Fibroblast of skin of scalp (primary cell): ENCODE data around the gene TFAP2C.
"Not testable (repeated sequence)": the region's sequence is repeated elsewhere in the genome, so short reads cannot be mapped to it uniquely, and the experiment has no call there.

ENCODE experiments used
- DNase-seq: peaks from one replicate; pipeline ENCODE4 v3.0.0-alpha.2; 2013

The TFAP2C gene

GRCh38 chr20:56617489-56617888 is 11.6 kb upstream of the TFAP2C start:
- DNase-seq, result no peak

GRCh38 chr20:56621730-56622129 is 7.4 kb upstream of the TFAP2C start:
- DNase-seq, result no peak

- not testable (repeated sequence) for DNase-seq
These were observed 5.2 kb upstream of the TFAP2C start for GRCh38 chr20:56623930-56624329.

GRCh38 chr20:56624786-56625681 is 4.1 kb upstream of the TFAP2C start:
- no peak for DNase-seq

- DNase-seq, result no peak
These were observed 3.3 kb upstream of the TFAP2C start for GRCh38 chr20:56625837-56626236.

GRCh38 chr20:56626367-56627121 is 2.6 kb upstream of the TFAP2C start:
- peak; percentile 72 for DNase-seq

GRCh38 chr20:56627122-56628014 is 1.7 kb upstream of the TFAP2C start:
- no peak for DNase-seq

GRCh38 chr20:56628015-56628872 is 862 bp upstream of the TFAP2C start:
- DNase-seq, result no peak

- no peak for DNase-seq
These were observed 469 bp downstream of the TFAP2C start for GRCh38 chr20:56629464-56630085.

- peak; percentile 86 for DNase-seq
These were observed 984 bp downstream of the TFAP2C start for GRCh38 chr20:56630086-56630493.

- DNase-seq, result peak; percentile 50
These were observed 1.6 kb downstream of the TFAP2C start for GRCh38 chr20:56630506-56631317.

- no peak for DNase-seq
These were observed 2.3 kb downstream of the TFAP2C start for GRCh38 chr20:56631318-56631989.

- DNase-seq, result no peak
These were observed 2.9 kb downstream of the TFAP2C start for GRCh38 chr20:56631990-56632327.

- no peak for DNase-seq
These were observed 5.2 kb downstream of the TFAP2C start for GRCh38 chr20:56634307-56634706.

GRCh38 chr20:56634735-56635385 is 5.8 kb downstream of the TFAP2C start:
- no peak for DNase-seq

- peak; percentile 95 for DNase-seq
These were observed 7.6 kb downstream of the TFAP2C start for GRCh38 chr20:56636716-56637115.

GRCh38 chr20:56637576-56637975 is 8.5 kb downstream of the TFAP2C start:
- no peak for DNase-seq

- no peak for DNase-seq
These were observed 17.5 kb downstream of the TFAP2C start for GRCh38 chr20:56646599-56646998.

GRCh38 chr20:56653211-56653610 is 24.1 kb downstream of the TFAP2C start:
- DNase-seq, result no peak
